ENCODE results near the gene FANCE. TPM values are rescaled to one million over a fixed set of nuclear protein-coding genes. Genes with fewer than 3 reads are reported as not detected.

The FANCE gene
- polyA plus RNA-seq, 1 donor from 2014 or later, result 7.1 TPM

- H3K4me2 ChIP-seq (ENCODE audit: low read length), result no peak overlapping the region
- TF ChIP-seq SMC3 (conservative IDR thresholded peaks at IDR 0.05; ENCODE audit: poor library complexity) (no peak), EP300 (conservative IDR thresholded peaks at IDR 0.05; ENCODE audit: poor library complexity, severe bottlenecking) (no peak), MXI1 (conservative IDR thresholded peaks at IDR 0.05; ENCODE audit: poor library complexity, severe bottlenecking) (no peak), CTCF (IDR thresholded peaks at IDR 0.05; ENCODE audit: poor library complexity, severe bottlenecking) (no peak), RAD21 (conservative IDR thresholded peaks at IDR 0.05) (no peak), POLR2AphosphoS5 (IDR thresholded peaks at IDR 0.05) (no peak), TAF1 (IDR thresholded peaks at IDR 0.05; ENCODE audit: low read depth) (no peak), EZH2 (IDR thresholded peaks at IDR 0.05; ENCODE audit: borderline replicate concordance, insufficient read depth, low read length, poor library complexity, severe bottlenecking) (no peak)
- TF ChIP-seq, protein P1, sequence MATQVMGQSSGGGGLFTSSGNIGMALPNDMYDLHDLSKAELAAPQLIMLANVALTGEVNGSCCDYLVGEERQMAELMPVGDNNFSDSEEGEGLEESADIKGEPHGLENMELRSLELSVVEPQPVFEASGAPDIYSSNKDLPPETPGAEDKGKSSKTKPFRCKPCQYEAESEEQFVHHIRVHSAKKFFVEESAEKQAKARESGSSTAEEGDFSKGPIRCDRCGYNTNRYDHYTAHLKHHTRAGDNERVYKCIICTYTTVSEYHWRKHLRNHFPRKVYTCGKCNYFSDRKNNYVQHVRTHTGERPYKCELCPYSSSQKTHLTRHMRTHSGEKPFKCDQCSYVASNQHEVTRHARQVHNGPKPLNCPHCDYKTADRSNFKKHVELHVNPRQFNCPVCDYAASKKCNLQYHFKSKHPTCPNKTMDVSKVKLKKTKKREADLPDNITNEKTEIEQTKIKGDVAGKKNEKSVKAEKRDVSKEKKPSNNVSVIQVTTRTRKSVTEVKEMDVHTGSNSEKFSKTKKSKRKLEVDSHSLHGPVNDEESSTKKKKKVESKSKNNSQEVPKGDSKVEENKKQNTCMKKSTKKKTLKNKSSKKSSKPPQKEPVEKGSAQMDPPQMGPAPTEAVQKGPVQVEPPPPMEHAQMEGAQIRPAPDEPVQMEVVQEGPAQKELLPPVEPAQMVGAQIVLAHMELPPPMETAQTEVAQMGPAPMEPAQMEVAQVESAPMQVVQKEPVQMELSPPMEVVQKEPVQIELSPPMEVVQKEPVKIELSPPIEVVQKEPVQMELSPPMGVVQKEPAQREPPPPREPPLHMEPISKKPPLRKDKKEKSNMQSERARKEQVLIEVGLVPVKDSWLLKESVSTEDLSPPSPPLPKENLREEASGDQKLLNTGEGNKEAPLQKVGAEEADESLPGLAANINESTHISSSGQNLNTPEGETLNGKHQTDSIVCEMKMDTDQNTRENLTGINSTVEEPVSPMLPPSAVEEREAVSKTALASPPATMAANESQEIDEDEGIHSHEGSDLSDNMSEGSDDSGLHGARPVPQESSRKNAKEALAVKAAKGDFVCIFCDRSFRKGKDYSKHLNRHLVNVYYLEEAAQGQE (IDR thresholded peaks at IDR 0.05; ENCODE audit: borderline replicate concordance), result no peak
These were observed 12.8 kb upstream of the FANCE start for GRCh38 chr6:35439308-35439707.

DNA sequence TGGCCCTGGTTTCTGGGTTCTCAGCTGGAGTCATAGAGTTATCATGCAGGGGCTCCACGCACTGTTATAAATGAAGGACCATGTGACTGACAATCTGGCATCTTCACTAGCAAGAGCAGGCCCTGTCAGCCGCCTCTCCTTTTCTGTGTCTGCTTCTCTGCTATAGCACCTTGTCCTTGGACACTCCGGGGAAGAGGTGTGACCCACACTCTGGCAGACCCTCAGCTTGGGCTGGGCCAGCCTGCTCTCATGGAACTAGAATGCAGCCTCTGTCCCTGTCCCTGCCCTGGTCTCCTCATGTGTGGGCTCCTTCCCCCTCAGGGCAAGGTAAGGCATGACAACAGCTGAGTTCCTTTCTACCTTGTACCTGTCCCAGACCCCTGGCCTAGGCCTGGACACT, 10.9 kb upstream of the FANCE start:
- TF ChIP-seq TAF1 (IDR thresholded peaks at IDR 0.05; ENCODE audit: low read depth) (no peak), RAD21 (conservative IDR thresholded peaks at IDR 0.05) (no peak), MXI1 (conservative IDR thresholded peaks at IDR 0.05; ENCODE audit: poor library complexity, severe bottlenecking) (no peak), POLR2AphosphoS5 (IDR thresholded peaks at IDR 0.05) (no peak), EP300 (conservative IDR thresholded peaks at IDR 0.05; ENCODE audit: poor library complexity, severe bottlenecking) (no peak), CTCF (IDR thresholded peaks at IDR 0.05; ENCODE audit: poor library complexity, severe bottlenecking) (no peak), SMC3 (conservative IDR thresholded peaks at IDR 0.05; ENCODE audit: poor library complexity) (no peak)
- TF ChIP-seq, protein P1 (IDR thresholded peaks at IDR 0.05; ENCODE audit: borderline replicate concordance), result no peak
- Histone ChIP-seq H3K36me3 (ENCODE audit: insufficient read depth, low read length) (no peaks in the 10 kb centered on the region), H3K4me2 (ENCODE audit: low read length) (no peak overlapping the region), H4K20me1 (ENCODE audit: insufficient read depth) (no peaks in the 10 kb centered on the region), H3K4me3 (ENCODE audit: low read length) (no peak overlapping the region), H3K9me2 (ENCODE audit: insufficient read depth, low read length) (no peaks in the 10 kb centered on the region), H3K9ac (ENCODE audit: low read length) (no peak overlapping the region), H2AFZ (ENCODE audit: low read depth, low read length) (no peak overlapping the region), H3K27ac (ENCODE audit: low read length) (no peak overlapping the region), H3K79me2 (replicated peaks; ENCODE audit: insufficient read depth, low read length) (no peaks in the 10 kb centered on the region), H3F3A (ENCODE audit: insufficient read depth, low read length, poor library complexity, severe bottlenecking) (no peaks in the 10 kb centered on the region), H3K27me3 (ENCODE audit: insufficient read depth, low read depth, low read length) (no peaks in the 10 kb centered on the region), H3K9me3 (ENCODE audit: low read length) (no peaks in the 10 kb centered on the region)

More at GRCh38 chr6:35439308-35439707, 12.8 kb upstream of the FANCE start:
- Histone ChIP-seq H3K27me3 (ENCODE audit: insufficient read depth, low read depth, low read length) (no peaks in the 10 kb centered on the region), H3K4me3 (ENCODE audit: low read length) (no peak overlapping the region), H4K20me1 (ENCODE audit: insufficient read depth) (no peaks in the 10 kb centered on the region), H3K36me3 (ENCODE audit: insufficient read depth, low read length) (no peaks in the 10 kb centered on the region), H2AFZ (ENCODE audit: low read depth, low read length) (no peak overlapping the region), H3K79me2 (replicated peaks; ENCODE audit: insufficient read depth, low read length) (no peaks in the 10 kb centered on the region), H3K9me2 (ENCODE audit: insufficient read depth, low read length) (no peaks in the 10 kb centered on the region), H3K27ac (ENCODE audit: low read length) (no peak overlapping the region), H3F3A (ENCODE audit: insufficient read depth, low read length, poor library complexity, severe bottlenecking) (no peaks in the 10 kb centered on the region), H3K9ac (ENCODE audit: low read length) (no peak overlapping the region), H3K9me3 (ENCODE audit: low read length) (no peaks in the 10 kb centered on the region)
